ENCODE data around the gene GGTA1. TPM values are rescaled to one million over a fixed set of nuclear protein-coding genes. Genes with fewer than 3 reads are reported as not detected.

The GGTA1 gene
- 2.6 TPM for total RNA-seq

DNA sequence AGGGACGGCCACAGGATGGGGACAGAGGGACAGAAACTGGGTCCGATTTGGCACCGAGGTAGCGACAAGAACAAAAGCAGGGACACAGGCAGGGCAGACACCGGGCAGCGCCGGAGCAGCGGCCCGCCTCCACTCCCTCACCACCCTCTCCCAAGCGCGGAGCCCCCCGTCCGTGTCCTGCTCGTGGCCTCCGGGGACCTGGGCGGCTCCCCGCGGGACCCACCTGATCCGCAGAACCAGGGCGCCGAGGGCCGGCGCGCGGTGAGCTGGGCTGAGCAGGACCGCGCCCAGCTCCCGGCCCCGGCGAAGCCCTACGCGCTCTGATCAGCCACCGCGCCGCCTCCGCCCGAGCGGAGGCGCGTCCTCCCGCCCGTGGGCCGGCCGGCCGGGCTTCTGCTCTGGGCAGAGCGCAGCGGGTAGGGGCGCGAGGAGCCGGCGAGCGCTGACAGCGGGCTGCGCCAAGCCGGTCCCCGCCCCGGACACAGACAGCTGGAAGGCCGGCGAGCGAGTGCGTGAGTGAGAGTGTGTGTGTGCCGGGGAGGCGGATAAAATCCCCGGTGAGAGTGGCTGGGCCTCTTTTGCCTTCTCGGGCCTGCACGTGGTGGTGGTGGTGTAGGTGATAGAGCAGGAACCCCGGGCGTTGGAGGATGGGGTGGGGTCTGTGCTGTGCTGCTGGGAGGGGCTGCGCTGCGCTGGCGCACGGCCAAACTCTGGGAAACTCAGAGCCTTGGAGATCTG is at the start of gene GGTA1:
TSS of gene GGTA1 (minus strand) at position 418 of the 738 bp plus-strand sequence. CDS start 31,922 bp downstream, outside the sequence.
- Histone ChIP-seq H3K4me1 (peaks cover 3 to 26% of the 10 kb centered on the region in 2 donors), H3K36me3 (no peaks in the 10 kb centered on the region), H3K4me3 (peak within 1 kb of the TSS; percentile 67 to 76), H3K27me3 (no peaks in the 10 kb centered on the region), H3K9me3 (no peaks in the 10 kb centered on the region), H3K27ac (peak within 1 kb of the TSS; percentile 90 to 93)
- intact Hi-C loops (cut with DNase I), result loop anchor here (2.0 to 5.0 kb wide), 2 partner anchors 21 to 38 kb away; no protein-coding TSS in a partner anchor
- TF ChIP-seq, protein P1, sequence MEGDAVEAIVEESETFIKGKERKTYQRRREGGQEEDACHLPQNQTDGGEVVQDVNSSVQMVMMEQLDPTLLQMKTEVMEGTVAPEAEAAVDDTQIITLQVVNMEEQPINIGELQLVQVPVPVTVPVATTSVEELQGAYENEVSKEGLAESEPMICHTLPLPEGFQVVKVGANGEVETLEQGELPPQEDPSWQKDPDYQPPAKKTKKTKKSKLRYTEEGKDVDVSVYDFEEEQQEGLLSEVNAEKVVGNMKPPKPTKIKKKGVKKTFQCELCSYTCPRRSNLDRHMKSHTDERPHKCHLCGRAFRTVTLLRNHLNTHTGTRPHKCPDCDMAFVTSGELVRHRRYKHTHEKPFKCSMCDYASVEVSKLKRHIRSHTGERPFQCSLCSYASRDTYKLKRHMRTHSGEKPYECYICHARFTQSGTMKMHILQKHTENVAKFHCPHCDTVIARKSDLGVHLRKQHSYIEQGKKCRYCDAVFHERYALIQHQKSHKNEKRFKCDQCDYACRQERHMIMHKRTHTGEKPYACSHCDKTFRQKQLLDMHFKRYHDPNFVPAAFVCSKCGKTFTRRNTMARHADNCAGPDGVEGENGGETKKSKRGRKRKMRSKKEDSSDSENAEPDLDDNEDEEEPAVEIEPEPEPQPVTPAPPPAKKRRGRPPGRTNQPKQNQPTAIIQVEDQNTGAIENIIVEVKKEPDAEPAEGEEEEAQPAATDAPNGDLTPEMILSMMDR (IDR thresholded peaks at IDR 0.05), result no peak
- DNase-seq (ENCODE audit: low spot score in 2 of 2), result peak in 1 of 2 donors; percentile 80

DNA sequence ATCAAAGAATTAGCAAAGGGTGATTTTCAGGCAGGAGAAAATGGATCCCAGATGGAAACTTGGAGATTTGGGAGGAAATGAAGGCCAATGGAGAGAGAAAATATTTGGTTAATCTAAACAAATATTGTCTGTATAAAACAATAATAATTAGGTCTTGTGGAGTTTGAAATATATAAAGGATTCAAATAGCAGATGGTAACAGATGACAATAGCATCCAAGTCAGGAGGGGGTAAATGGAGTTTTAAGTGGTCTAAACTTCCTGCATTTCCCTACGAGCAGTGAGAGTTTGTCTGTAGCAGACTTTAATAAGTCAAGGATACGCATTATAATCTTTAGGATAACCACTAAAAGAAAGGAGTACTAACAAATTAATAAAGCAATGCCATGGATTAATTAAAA is 49.0 kb upstream of the GGTA1 start:
- H3K4me1 ChIP-seq, result peaks cover 4 to 7% of the 10 kb centered on the region in 2 donors
- TF ChIP-seq, protein P1 (IDR thresholded peaks at IDR 0.05), result no peak
- no peaks in the 10 kb centered on the region for H3K9me3 ChIP-seq
- no peak overlapping the region for H3K4me3 ChIP-seq
- H3K36me3 ChIP-seq, result no peaks in the 10 kb centered on the region
- no peak for DNase-seq (ENCODE audit: low spot score in 2 of 2)
- H3K27me3 ChIP-seq, result no peaks in the 10 kb centered on the region
- intact Hi-C loops (cut with DNase I), result no loop called here
- H3K27ac ChIP-seq, result no peak overlapping the region

DNA sequence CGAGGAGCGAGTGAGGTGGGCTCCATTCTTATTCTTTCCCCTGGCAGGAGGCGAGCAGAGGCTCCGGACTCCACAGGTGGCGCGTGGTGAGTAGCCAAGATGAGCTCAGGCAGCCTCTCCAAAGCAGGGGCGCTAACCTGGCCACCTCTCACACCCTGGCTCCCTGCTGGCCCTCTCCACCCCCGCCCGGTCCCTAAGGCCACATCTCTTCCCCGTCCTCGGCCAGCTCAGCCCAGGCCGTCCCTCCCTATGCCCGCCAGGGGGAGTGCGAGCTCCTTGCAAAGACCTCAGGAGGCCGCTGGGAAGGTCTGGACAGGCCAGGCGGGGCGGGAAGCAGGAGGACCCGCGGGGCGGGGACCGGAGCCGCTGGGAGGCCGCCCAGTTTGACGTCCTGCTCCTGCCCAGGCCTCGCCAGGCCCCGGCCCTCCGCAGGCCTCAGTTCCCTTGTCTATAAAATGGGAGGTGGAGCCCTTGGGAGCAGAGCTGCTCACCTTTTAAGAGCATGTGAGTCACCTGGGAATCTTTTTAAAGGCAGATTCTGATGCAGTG is 46.3 kb upstream of the GGTA1 start:
- Histone ChIP-seq H3K36me3 (no peaks in the 10 kb centered on the region), H3K4me3 (peak overlapping the region; percentile 27 to 44), H3K4me1 (peaks cover 4 to 7% of the 10 kb centered on the region in 2 donors), H3K27me3 (no peaks in the 10 kb centered on the region), H3K27ac (no peak overlapping the region), H3K9me3 (no peaks in the 10 kb centered on the region)
- TF ChIP-seq, protein P1 (IDR thresholded peaks at IDR 0.05), result peak; percentile 95 to 96 (median 95)
- intact Hi-C loops (cut with DNase I), result loop anchor here (1.0 to 2.0 kb wide), 2 partner anchors 141 to 447 kb away; no protein-coding TSS in a partner anchor
- peak; percentile 83 to 98 for DNase-seq (ENCODE audit: low spot score in 2 of 2)

DNA sequence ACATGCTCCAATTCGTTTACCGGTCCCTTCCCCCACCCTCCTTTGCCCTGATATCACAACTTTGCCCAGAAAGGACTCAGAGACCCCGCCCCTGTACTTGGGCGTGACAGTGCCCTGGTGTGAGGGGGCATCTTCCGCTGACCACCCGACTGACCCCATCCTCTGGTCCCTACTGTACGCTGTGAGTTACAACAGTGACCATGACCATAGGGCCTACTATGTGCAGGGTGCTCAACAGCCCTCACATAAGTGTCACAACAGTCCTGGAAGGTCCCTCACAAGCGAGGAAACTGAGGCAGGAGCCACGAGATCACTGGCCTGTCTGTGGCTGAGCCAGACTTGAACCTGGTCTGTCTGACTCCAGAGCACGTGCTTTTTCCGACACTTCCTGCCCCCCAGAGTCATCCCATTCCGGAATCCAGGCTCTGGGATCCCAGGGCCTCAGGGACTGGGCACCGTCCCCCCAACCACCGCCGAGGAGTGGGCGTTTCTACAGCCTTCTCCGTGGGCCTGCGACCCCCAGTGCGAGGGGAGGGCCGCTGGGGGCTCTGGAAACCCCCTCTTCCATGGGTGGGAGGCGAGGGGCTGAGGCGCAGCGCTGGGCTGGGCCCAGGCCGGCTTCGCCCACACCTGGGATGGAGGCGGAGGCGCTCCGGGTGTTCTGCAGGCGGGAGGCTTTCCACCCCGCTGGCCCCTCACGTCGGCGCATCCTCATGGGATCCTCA is 45.7 kb upstream of the GGTA1 start:
- intact Hi-C loops (cut with DNase I), result no loop called here
- H3K4me1 ChIP-seq, result peaks cover 4 to 6% of the 10 kb centered on the region in 2 donors
- no peaks in the 10 kb centered on the region for H3K27me3 ChIP-seq
- no peak for DNase-seq (ENCODE audit: low spot score in 2 of 2)
- H3K36me3 ChIP-seq, result no peaks in the 10 kb centered on the region
- TF ChIP-seq, protein P1 (IDR thresholded peaks at IDR 0.05), result no peak
- H3K27ac ChIP-seq, result no peak overlapping the region
- no peaks in the 10 kb centered on the region for H3K9me3 ChIP-seq
- H3K4me3 ChIP-seq, result peak overlapping the region in 1 of 2 donors; percentile 44

DNA sequence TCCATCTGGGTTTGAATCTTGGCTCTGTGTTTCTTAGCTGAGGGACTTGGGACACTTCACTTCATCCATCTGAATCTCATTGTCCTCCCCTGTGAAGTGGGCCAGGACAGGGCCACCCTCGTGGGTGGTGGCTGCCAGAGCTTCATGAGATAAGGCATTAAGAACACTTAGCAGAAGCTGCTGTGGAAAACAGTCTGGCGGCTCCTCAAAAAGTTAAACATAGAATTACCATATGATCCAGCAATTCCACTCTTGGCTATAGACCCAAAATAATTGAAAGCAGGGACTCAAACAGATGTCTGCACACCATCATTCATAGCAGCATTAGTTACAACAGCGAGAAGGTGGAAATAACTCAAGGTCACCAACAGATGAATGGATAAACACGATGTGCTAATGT is 42.4 kb upstream of the GGTA1 start:
- Histone ChIP-seq H3K4me3 (no peak overlapping the region), H3K27me3 (no peaks in the 10 kb centered on the region), H3K9me3 (no peaks in the 10 kb centered on the region), H3K36me3 (no peaks in the 10 kb centered on the region), H3K4me1 (peaks cover 4 to 9% of the 10 kb centered on the region in 2 donors), H3K27ac (no peak overlapping the region)
- no peak for DNase-seq (ENCODE audit: low spot score in 2 of 2)
- TF ChIP-seq, protein P1 (IDR thresholded peaks at IDR 0.05), result no peak
- intact Hi-C loops (cut with DNase I), result no loop called here
